HG02884 (cell line): Measurements from ENCODE around the gene IQSEC3.

Source experiments
- ATAC-seq: cut with Tn5 transposase; IDR thresholded peaks from one replicate; pipeline ENCODE4 v1.9.1; 2021; ENCODE audit warnings: mild to moderate bottlenecking, moderate library complexity; ENCODE audit not compliant: unreplicated experiment

Gene IQSEC3

GRCh38 chr12:191541-191940, 125.0 kb downstream of the IQSEC3 start:
- ATAC-seq, result no peak

- ATAC-seq, result no peak
Measured at GRCh38 chr12:193261-193660, 126.7 kb downstream of the IQSEC3 start.

- ATAC-seq, result no peak
Measured at GRCh38 chr12:194276-194675, 127.7 kb downstream of the IQSEC3 start.

- ATAC-seq, result no peak
Measured at GRCh38 chr12:195156-195555, 128.6 kb downstream of the IQSEC3 start.

- ATAC-seq, result no peak
Measured at GRCh38 chr12:195951-196350, 129.4 kb downstream of the IQSEC3 start.

- ATAC-seq, result no peak
Measured at GRCh38 chr12:196436-196835, 129.9 kb downstream of the IQSEC3 start.

- ATAC-seq, result no peak
Measured at GRCh38 chr12:197347-197746, 130.8 kb downstream of the IQSEC3 start.

- ATAC-seq, result no peak
Measured at GRCh38 chr12:197911-198695, 131.5 kb downstream of the IQSEC3 start.

- ATAC-seq, result no peak
Measured at GRCh38 chr12:198705-199104, 132.1 kb downstream of the IQSEC3 start.

GRCh38 chr12:201361-201760, 134.8 kb downstream of the IQSEC3 start:
- ATAC-seq, result no peak

- ATAC-seq, result no peak
Measured at GRCh38 chr12:202081-202731, 135.6 kb downstream of the IQSEC3 start.

- no peak for ATAC-seq
Measured at GRCh38 chr12:203074-203461, 136.5 kb downstream of the IQSEC3 start.

GRCh38 chr12:203462-204260, 137.1 kb downstream of the IQSEC3 start:
- no peak for ATAC-seq

- no peak for ATAC-seq
Measured at GRCh38 chr12:204261-204678, 137.7 kb downstream of the IQSEC3 start.

GRCh38 chr12:205026-205425, 138.5 kb downstream of the IQSEC3 start:
- ATAC-seq, result no peak

GRCh38 chr12:206746-207440, 140.3 kb downstream of the IQSEC3 start:
- ATAC-seq, result no peak

- ATAC-seq, result no peak
Measured at GRCh38 chr12:207804-208203, 141.2 kb downstream of the IQSEC3 start.

GRCh38 chr12:208813-209212, 142.2 kb downstream of the IQSEC3 start:
- ATAC-seq, result no peak

- ATAC-seq, result no peak
Measured at GRCh38 chr12:209246-209645, 142.7 kb downstream of the IQSEC3 start.

GRCh38 chr12:209851-210250, 143.3 kb downstream of the IQSEC3 start:
- ATAC-seq, result no peak
